ENCODE measurements around the gene LIFR.
"Not testable (repeated sequence)": the region's sequence is repeated elsewhere in the genome, so short reads cannot be mapped to it uniquely, and the experiment has no call there.

Gene LIFR

GRCh38 chr5:38581597-38581996 is 25.2 kb upstream of the LIFR start:
- DNase-seq (ENCODE audit: low read depth in 2 of 2, low spot score in 1 of 2) = no peak

DNA sequence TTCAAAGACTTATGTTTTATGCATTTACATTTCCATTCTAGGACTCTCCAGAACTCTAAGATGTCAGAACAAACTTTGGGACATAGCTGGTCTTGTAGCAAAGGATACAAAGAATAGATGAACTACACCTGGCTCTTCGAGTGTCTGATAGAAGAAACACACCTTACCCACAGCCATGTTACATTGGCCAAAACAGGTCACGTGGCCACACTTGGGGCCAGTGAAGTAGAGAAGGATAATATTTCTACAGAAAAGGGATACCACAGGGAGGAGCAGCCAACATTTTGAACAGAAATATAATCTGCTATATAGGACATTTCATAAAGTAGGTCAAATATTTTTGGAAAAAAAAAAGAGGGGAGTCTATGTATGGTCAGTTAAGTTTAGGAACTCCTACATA is 22.7 kb upstream of the LIFR start:
- no peak for DNase-seq (ENCODE audit: low read depth in 2 of 2, low spot score in 1 of 2)

DNA sequence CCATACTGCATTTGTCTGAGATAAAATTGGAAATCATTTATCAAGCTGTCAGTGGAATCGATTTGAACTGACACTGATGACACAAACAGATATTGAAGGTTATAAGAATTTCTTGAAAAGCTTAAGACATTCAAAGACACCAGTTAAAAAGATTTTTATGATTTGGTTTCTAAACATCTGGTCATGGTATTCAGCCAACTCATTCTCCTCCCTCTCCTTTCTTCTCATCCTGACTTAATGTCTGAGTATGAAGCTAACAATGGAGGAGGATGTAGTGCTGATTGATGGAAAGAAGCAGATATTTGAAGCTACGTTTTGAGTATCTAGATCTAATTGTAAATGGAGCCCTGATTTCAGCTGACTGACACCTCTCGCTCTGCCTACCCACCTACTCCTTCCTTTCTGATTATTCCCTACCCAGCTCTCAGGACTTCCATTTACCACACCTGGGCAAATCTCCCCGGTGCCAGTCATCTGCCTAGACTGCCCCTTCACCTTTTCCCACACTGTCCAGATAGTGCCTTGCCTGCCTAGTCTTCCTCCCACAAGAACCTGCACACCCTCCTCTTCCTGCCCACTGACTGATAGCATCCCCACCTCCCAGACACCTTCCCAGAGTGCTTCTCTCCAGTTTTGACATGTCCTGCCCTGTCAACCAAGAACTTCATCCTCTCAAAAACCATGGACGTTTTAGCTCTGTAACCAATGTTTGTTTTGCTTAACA is 20.7 kb upstream of the LIFR start:
- DNase-seq (ENCODE audit: low read depth in 2 of 2, low spot score in 1 of 2) = no peak

DNA sequence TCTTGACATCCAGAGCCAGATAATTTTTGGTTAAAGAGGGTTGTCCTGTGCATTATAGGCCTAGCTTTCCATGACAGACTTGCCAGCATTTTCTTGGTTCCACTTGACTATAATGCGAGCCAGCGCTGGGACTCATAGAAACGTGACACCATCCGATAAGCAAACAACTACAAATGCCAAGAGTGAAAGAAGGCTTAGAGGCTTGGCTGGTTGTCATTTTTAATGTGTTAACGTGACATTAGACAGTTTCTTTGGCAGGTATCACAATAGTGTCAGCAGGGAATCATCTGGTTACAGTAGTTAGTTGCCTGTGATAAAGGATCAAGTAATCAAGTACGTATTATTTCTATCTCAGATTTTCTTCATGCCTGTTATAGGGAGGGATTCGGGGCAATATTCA is 20.0 kb upstream of the LIFR start:
- no peak for DNase-seq (ENCODE audit: low read depth in 2 of 2, low spot score in 1 of 2)

DNA sequence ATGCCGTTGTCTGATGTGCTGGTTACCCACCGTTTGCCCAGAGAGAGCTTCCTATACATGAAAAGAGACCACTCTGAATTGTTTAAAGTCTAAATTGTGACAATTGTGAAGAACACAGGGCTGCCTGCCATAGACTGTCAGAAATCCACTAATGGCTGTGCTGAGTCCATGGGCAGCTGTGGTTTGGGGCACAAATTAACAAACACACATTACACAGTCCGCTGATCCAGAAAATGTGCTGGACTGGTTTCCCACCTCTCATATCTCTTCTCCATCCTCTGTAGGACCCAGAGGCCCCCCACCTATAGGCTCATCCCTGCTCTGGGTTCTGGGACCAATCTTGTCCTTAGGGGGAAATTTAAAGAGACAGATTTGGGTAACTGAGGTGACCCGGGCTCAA is 19.0 kb upstream of the LIFR start:
- no peak for DNase-seq (ENCODE audit: low read depth in 2 of 2, low spot score in 1 of 2)

GRCh38 chr5:38574009-38574408 is 17.6 kb upstream of the LIFR start:
- no peak for DNase-seq (ENCODE audit: low read depth in 2 of 2, low spot score in 1 of 2)

DNA sequence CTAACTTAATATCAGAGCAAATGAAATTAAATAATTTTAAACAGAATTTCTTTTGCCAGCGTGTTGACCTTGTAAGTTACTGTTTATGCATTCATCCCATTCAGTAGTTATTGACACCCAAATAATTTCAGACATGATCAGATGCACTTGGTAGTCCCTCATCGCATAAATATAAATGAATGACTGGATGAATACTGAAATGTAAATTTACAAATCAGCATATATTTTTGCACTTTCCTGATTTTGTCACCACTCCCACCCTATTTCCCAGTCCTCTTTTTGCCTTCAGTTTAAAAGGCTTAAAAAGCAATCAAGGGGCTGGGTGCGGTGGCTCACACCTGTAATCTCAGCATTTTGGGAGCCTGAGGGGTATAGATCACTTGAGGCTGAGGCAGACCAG is 17.1 kb upstream of the LIFR start:
- DNase-seq (ENCODE audit: low read depth in 2 of 2, low spot score in 1 of 2) = no peak

- no peak for DNase-seq (ENCODE audit: low read depth in 2 of 2, low spot score in 1 of 2)
Measured at GRCh38 chr5:38569180-38569579, 12.7 kb upstream of the LIFR start.

GRCh38 chr5:38567306-38567705 is 10.9 kb upstream of the LIFR start:
- DNase-seq (ENCODE audit: low read depth in 2 of 2, low spot score in 1 of 2) = not testable (repeated sequence)

GRCh38 chr5:38563624-38564023 is 7.2 kb upstream of the LIFR start:
- DNase-seq (ENCODE audit: low read depth in 2 of 2, low spot score in 1 of 2) = no peak

- DNase-seq (ENCODE audit: low read depth in 2 of 2, low spot score in 1 of 2) = no peak
Measured at GRCh38 chr5:38562444-38563210, 6.2 kb upstream of the LIFR start.

DNA sequence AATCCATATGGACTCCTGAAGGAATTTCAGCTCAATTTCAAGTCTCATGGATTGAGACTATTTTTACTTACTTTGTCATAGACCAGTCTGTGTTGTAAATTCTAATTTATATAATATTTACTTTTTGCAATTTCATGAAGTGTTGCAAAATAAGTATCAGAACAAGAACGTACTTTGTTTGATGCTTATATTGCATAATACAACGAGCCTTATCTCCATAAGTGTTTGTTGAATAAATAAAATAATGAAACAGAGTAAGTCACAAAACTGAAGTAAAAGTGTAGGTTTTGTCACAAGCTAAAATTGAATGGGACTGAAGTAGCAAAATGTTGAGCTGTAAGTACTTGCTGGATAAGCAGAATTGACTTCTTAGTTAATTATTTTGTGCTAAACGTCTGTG is 3.0 kb upstream of the LIFR start:
- DNase-seq (ENCODE audit: low read depth in 2 of 2, low spot score in 1 of 2) = no peak

- no peak for DNase-seq (ENCODE audit: low read depth in 2 of 2, low spot score in 1 of 2)
Measured at GRCh38 chr5:38557792-38558191, 1.3 kb upstream of the LIFR start.

DNA sequence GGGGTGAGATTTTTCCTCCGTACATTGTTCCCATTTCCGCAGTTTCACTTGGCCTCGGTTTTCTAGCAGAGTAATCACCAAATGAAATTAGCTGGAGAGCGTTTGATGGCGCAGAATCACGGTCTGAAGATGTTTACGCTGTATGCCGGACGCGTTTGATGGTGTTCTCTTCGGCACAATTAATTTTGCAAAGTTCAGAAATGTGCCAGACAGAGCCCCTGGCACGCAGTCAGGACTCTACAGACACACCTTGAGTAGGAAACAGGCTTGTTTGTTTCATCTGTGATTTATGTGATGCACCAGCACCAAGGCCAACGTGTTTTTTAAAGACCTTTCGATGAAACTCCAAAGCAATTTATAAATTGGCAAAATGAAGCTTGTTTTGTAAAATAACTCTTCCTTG is 863 bp upstream of the LIFR start:
- no peak for DNase-seq (ENCODE audit: low read depth in 2 of 2, low spot score in 1 of 2)

DNA sequence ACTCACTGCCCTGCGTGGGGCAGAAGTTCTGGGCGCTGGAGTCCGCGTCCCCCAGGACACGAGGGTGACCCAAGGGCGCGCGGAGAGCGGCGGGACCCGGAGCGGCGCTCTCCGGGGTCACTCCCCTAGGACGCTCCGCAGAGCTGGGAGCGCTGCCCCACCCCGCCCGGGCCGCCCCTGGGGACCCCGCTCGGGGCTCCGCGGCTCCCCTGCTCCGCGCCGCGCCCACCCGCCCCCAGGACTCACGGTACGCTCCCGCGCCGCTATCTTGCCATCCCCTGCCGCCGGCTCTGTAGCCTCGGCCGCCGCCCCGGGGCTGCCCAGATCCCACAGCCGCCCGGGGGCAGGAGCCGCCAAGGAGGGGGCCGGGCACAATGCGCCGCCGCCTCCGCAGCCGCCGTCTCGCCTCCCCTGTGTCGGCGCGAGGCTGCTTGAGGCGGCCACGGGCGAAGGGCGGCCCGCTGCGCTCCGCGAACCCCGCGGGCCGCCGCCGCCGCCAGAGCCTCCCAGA is 303 bp downstream of the LIFR start:
- no peak for DNase-seq (ENCODE audit: low read depth in 2 of 2, low spot score in 1 of 2)

DNA sequence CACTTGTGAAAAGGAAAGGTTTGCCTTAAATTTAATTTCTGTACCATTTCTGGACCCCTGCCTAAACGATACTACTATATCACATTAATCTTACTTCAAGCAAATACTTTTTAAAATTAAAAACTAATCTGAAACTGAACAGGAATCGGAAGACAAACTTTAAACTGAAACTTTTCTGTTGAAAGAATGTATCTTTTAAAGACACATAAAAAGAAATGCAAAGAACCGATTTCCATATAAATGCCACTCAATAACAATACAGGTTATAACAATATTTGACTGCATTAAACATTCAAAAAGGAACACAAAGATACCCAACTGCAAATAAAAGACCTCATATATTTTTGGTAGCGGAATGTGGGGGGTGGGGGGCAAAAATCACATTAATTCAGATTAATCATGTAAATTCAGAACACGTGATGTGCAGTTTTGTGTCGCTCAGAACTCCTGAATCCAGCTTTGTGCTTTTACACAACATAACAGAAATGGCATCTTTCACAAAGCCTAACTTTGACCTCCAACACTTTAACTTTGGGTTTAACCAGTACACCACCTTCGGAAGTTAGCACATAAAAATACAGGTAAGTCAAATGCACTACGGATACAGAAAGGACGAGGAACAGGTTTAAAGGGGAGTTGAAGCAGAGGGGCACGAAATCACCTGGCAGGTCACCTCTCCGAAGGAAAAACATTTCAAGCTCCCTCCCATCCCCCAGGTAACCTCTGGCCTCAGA is 925 bp downstream of the LIFR start:
- no peak for DNase-seq (ENCODE audit: low read depth in 2 of 2, low spot score in 1 of 2)

GRCh38 chr5:38554861-38555260 is 1.6 kb downstream of the LIFR start:
- DNase-seq (ENCODE audit: low read depth in 2 of 2, low spot score in 1 of 2) = no peak

DNA sequence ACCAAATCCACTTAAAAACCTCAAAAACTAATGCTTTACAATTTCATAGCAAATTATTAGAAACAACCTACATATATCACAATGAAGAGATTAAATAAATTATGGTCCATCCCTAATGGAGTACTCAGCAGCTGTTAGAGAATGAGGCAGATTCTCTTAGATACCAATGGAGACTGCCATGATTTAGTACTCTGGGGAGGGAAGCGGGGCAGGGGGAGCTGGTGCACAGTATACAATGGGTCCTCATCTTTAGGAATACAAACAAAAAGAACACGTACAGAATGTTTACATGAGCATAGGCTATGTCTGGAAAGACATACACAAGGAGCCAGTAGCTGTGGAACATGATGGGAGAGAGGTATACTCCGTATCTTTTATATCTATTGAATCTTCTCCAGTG is 2.0 kb downstream of the LIFR start:
- DNase-seq (ENCODE audit: low read depth in 2 of 2, low spot score in 1 of 2) = no peak

DNA sequence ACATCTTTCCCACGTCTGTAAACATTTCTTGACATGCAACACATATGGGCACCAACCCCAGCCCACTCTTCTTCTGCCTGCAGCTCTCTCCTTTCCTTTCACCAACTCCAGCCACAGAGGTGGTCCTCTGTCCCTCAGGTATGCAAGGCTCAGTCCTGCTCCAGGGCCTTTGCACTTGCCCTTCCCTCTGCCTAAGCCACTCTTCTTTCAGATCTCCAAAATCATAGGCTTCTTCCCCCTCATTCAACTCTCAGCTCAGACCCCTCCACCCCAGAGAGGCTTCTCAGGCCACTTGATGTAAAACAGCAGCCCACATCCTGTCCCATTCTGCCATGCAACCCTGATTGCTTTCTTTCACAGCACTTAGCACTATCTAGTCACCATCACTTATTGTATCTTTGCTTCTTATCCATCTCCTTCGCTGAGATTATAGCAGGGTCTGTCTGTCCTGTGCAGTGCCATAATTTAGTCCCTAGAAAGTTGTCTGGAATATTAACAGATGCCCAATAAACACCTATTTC is 3.4 kb downstream of the LIFR start:
- DNase-seq (ENCODE audit: low read depth in 2 of 2, low spot score in 1 of 2) = no peak

GRCh38 chr5:38551030-38552017 is 5.1 kb downstream of the LIFR start:
- no peak for DNase-seq (ENCODE audit: low read depth in 2 of 2, low spot score in 1 of 2)
